Stimulated activated naive CD8-positive, alpha-beta T cell treated with anti-CD3 and anti-CD28 coated beads, Interleukin-15, Interleukin-2, amounts not matched to agents 100 U/mL and 50 U/mL, for 24 hours (primary cell): ENCODE data around the gene SLC9A9.
A peak's percentile ranks its signal among the peaks of the same experiment; 100 is the strongest.

Source experiments
- ATAC-seq: fragments of 150-1000 bp; cut with Tn5 transposase; one replicate; pipeline ENCODE4 v1.10.0; 2021
- DNase-seq: peaks from one replicate; pipeline ENCODE4 v3.0.0; 2021

SLC9A9 gene

GRCh38 chr3:143693506-143693905, 154.8 kb downstream of the SLC9A9 start:
- DNase-seq (no peak), ATAC-seq (no peak)

- DNase-seq = no peak
- ATAC-seq = no peak
Measured at GRCh38 chr3:143686638-143687197, 161.6 kb downstream of the SLC9A9 start.

DNA sequence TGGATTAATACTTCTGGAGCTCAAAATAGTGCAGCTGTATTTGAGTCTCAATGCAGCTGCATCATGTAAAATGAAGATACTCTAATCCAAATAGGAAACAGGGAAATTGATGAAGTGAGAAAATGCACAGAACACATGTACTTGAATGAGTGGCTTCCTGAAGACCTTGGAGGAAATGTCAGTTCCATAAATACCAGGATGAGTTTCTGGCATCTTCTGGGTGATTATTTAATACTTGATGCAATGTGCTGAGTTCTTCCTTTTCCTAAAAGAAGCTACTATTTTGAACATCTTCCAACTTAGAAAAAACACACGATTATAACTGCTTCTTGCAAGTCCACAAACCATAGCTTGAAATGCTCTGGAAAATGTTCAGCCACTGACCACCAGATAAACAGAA, 162.8 kb downstream of the SLC9A9 start:
- DNase-seq (no peak), ATAC-seq (no peak)

DNA sequence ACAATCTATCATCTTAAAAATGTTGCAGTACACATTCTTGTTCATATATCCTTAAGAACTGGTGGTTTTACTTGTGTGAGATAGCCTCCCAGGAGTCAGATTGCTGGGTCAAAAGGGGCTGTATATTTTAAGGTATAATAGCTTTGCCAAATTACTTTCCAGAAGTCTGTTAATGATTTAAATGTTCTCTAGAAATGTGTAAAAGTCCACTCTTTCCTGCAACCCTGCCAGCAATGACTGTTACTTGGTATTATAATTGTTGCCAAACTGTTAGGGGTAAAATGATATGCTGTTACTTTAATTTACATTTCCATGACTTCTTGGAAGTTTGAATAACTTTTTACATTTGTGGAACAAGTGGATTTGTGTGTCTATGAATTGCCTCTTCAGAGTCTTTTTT, 170.8 kb downstream of the SLC9A9 start:
- no peak for ATAC-seq
- DNase-seq = no peak

DNA sequence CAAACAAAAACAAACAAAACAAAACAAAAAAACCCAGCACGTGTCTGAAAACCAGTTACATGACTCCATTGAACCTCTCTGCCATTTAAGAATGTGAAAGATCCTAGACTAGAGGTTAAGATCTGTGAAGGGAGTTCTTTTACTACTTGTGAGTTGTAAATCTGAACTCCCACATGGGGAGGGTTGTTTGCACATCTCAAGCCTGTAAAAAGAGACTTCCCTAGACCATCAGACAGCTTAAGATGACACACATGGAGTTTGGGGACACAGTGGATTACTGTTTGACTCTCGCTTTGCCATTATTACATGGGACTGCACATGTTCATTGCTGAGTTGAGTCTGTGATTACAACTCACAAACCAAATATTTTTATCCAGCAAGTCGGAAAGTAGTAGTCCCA, 171.5 kb downstream of the SLC9A9 start:
- no peak for DNase-seq
- no peak for ATAC-seq

DNA sequence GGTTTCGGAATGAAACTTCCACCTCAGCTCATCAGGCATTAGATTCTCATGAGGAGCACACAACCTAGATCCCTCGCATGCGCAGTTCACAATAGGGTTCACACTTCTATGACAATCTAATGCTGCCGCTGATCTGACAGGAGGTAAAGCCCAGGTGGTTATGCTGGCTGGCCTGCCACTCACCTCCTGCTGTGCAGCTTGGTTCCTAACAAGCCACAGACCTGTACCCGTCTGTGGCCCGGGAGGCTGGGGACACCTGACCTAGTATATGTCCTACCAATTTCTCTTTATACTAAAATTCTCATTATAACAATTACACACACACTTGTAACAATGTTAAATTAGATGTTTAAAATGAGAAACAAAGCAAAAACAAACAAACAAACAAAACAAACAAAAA, 172.2 kb downstream of the SLC9A9 start:
- ATAC-seq (no peak), DNase-seq (no peak)

DNA sequence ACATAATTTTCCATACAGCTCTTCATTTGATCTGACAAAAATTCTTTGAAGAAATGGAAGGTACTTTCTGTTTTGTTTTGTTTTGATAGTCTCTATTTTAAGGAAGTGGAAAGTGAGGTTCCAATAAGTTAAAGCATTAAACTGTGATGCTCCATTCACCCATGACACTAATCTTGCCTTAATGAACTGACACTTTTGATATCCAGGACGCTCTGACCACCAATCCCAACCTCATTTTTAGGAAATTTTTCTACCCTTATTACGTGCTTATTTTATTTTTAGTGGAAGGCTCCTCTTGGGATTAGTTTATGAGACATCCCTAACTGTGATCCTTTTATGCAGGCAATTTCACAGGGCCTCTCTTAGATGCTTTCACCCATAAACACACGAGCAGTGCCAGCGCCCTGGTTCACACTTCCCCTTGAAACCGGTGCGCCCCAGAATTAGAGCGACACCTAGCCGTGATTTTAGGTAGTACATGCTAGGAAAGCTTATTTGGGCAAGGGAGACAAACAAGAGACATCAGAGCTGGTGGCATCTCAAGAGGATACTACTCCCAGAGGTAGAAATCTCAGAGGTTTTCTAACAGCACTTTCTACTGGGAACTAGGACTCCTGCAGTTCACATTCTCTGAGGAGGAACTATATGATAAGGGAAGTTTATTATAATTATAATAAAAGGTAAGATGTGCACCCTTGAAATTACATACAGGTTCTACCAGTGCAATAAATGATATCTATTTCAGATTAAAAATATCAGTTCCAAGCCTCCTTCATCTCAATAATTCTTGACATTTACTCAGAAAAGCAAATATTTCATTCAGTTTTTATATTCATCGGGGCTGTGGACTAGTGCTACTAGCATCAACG, 173.9 kb downstream of the SLC9A9 start:
- DNase-seq (peak; percentile 80), ATAC-seq (peak; percentile 88)

- no peak for DNase-seq
- no peak for ATAC-seq
Measured at GRCh38 chr3:143672396-143673165, 175.7 kb downstream of the SLC9A9 start.

- DNase-seq (no peak), ATAC-seq (no peak)
Measured at GRCh38 chr3:143671626-143672025, 176.6 kb downstream of the SLC9A9 start.

- no peak for DNase-seq
- ATAC-seq = peak; percentile 71
Measured at GRCh38 chr3:143668924-143669790, 179.1 kb downstream of the SLC9A9 start.

- ATAC-seq (no peak), DNase-seq (no peak)
Measured at GRCh38 chr3:143668385-143668784, 179.9 kb downstream of the SLC9A9 start.

GRCh38 chr3:143661677-143662076, 186.6 kb downstream of the SLC9A9 start:
- ATAC-seq (no peak), DNase-seq (no peak)

- no peak for ATAC-seq
- DNase-seq = no peak
Measured at GRCh38 chr3:143658861-143659260, 189.4 kb downstream of the SLC9A9 start.

DNA sequence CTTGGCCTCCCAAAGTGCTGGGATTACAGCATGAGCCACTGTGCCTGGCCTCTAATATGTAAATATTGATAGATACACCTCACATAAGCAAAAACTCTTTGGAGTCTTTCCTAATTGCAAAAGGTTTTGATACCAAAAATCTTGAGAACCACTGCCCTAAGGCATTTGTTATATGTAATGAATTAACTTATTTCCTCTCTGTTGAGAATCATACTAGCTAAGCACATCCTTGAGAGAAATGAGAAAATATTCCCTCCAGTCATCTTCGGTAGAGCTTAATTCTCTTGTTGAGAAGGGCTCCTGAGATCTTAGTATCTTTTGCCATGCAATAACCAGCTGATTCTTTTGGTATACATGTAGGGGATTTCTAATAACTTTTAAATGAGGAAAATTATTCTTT, 190.2 kb downstream of the SLC9A9 start:
- ATAC-seq (no peak), DNase-seq (no peak)

DNA sequence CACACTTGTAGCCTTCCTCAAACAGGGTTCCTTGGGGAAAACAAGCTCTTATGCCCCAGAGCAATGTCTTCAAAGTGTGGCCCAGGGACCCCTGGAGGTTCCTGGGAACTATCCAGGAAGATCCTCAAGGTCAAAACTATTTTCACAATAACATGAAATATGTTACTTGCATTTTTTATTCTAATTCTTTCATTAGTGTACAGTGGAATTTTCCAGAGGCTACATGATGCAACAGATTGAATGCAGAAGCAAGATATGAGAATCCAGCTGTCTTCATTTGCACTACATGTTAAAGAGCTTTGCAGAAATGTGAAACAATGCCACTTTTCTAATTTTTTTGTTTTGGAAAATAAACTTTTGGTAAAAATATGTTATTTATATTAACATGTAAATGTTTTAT, 190.9 kb downstream of the SLC9A9 start:
- DNase-seq = no peak
- ATAC-seq = no peak

DNA sequence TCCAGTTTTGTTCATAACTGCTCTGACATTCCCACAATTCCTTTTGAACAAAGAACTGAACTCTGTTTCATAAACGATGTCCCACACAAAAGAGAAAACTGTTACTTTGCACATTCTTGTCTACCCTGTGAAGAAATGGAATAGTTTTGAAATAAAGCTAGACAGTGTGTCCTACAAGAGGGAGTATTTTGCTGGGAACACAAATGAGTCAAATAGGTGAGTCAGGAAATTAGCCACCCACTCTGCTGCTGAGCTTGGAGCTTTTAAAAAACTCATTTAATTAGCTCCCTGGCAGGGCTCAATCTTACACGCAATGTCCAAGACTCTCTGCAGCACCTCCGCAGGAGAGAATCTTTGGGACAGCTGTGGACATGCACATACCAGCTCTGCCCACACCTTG, 193.4 kb downstream of the SLC9A9 start:
- ATAC-seq = no peak
- DNase-seq = no peak

DNA sequence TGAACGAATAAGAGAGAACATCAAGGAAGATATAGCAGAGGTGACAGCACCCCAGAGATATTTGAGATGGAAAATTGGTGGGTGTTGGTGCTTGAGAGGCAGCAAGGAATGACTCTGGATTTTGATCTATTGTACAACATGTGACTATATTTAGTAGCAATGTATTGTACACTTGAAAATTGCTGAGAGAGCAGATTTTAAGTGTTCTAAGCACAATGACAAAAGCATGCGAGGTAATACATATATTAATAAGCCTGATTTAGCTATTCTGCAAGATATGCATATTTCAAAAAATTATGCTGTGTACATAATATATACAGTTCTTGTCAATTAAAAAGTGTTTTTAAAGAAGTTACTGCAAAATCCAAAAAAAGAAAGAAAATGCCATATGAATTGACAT, 194.3 kb downstream of the SLC9A9 start:
- ATAC-seq = no peak

DNA sequence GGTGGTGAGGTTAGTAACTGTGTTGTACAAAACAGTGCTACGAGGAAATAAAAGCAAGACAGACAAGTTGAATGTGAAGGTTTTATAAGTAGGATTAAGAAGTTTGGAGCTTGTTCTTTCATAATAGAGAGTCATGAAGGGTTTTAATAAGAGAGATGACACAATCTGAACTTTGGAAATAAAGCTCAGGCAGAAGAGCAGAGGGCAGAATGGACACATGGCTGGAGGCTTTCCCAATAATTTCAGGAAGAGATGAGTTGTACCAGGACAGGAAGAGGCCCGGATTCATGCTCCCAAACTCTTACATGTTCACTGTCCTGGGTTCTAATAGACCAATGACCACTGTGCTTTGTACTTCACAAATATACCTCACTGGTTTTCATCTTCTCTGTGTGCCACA, 194.8 kb downstream of the SLC9A9 start:
- ATAC-seq = no peak

More for the DNA sequence above, 194.3 kb downstream of the SLC9A9 start:
- DNase-seq = no peak

DNA sequence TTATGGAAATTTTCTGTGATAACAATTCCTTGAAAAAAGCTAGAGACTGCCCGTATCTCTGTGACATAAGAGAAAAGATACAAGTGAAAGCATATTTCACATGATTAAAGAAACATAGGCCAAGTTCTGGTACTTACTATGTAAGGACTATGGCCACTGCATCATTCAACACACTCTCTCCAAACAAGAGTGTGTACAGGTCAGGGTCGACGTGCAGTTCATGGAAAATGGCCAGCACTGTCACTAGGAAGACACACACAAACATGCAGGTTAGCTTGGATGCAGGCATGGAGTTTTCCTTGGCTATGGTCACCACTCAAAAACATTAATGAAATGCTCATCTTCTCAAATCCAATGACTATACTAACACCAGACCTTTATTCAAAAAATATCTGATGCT, 196.2 kb downstream of the SLC9A9 start:
- no peak for DNase-seq
- ATAC-seq = no peak

More for the DNA sequence above, 194.8 kb downstream of the SLC9A9 start:
- DNase-seq = no peak

GRCh38 chr3:143650827-143651226, 197.4 kb downstream of the SLC9A9 start:
- no peak for ATAC-seq
- no peak for DNase-seq

- DNase-seq = no peak
- no peak for ATAC-seq
Measured at GRCh38 chr3:143650120-143650519, 198.1 kb downstream of the SLC9A9 start.

- DNase-seq (peak; percentile 22), ATAC-seq (no peak)
Measured at GRCh38 chr3:143648708-143649107, 199.6 kb downstream of the SLC9A9 start.
